Suprapubic skin (tissue), 4 donors: ENCODE data around the gene AKR1E2. TPM values are rescaled to one million over a fixed set of nuclear protein-coding genes. Genes with fewer than 3 reads are reported as not detected.

ENCODE experiments used
- total RNA-seq, 4 donors: library from RNA; depleted of rRNA; stranded (reverse); fragments of >200 nt; gene quantifications; one replicate each; pipeline ENCODE4 v1.1.0, GENCODE V29; 2016

The AKR1E2 gene
- total RNA-seq, 4 donors from 2014 or later = 1.9 to 6.7 (median 4.3) TPM

Other genes starting within 250 kb of the AKR1E2 start
- 10 to 100 TPM; 23.3 to 61.7 (median 32.6) TPM for gene AKR1C1, start 137.2 kb downstream of the AKR1E2 start, total RNA-seq
- 10 to 100 TPM in 3 of 4 donors, 1 to 10 TPM in 1; 7.2 to 29.7 (median 23.4) TPM for gene AKR1C2, start 177.7 kb downstream of the AKR1E2 start, total RNA-seq